IPS-18c (cell line): Measurements from ENCODE around the gene PPP2R3B.
"Not testable (repeated sequence)": the region's sequence is repeated elsewhere in the genome, so short reads cannot be mapped to it uniquely, and the experiment has no call there.

Experiments
- H3K4me3 ChIP-seq: 2 replicates; pipeline ENCODE4 v1.7.0; 2013; ENCODE audit warnings: low read depth, mild to moderate bottlenecking, low read length, moderate library complexity; ENCODE audit not compliant: insufficient read depth
- H3K9me3 ChIP-seq: one replicate; pipeline ENCODE4 v1.6.1; 2013; ENCODE audit warnings: mild to moderate bottlenecking, low read length, moderate library complexity; ENCODE audit not compliant: control insufficient read depth, insufficient read depth

Gene PPP2R3B

GRCh38 chrX:335758-336155 lies 51.0 kb downstream of the PPP2R3B start:
- no peak overlapping the region for H3K4me3 ChIP-seq
- H3K9me3 ChIP-seq = no peaks in the 10 kb centered on the region

DNA sequence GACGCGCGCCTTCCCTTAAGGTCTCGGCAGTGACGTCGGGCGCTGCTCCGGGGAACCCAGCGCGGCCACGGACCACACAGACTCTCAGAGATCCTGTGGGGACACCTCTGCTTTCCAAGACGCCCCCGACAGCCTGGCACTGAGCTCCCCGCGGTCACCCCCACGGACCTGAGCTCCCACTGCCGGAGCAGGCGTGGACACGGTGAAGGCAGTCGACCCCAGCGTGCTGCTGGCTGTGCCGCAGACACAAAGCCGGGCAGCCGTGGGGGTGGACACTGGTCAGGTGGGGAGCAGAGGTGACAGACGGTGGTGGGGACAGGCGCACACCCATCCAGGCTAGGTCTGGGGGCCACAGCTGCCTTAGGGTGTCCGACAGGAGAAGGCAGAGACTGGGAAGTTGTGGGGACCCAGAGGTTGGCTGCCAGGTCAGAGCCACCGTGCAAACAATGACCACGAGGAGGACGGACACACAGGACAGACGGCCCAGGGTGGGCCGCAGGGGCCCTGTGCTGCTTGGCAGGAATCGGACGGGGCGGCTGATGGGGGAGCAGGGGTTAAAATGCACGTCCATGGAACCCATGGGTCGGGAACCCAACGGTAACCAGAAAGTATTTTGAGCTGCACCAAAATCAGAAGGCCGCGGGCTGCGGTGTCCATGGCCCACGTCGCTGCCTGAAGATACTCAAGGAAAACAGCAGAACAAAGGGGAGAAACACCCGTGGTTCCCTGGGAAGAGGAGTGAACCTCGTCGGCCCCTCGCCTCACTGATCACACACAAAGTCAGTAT lies 51.5 kb downstream of the PPP2R3B start:
- no peaks in the 10 kb centered on the region for H3K9me3 ChIP-seq

GRCh38 chrX:334331-334891 lies 52.3 kb downstream of the PPP2R3B start:
- H3K9me3 ChIP-seq = no peaks in the 10 kb centered on the region
- no peak overlapping the region for H3K4me3 ChIP-seq

More for the DNA sequence above, 51.5 kb downstream of the PPP2R3B start:
- no peak overlapping the region for H3K4me3 ChIP-seq

DNA sequence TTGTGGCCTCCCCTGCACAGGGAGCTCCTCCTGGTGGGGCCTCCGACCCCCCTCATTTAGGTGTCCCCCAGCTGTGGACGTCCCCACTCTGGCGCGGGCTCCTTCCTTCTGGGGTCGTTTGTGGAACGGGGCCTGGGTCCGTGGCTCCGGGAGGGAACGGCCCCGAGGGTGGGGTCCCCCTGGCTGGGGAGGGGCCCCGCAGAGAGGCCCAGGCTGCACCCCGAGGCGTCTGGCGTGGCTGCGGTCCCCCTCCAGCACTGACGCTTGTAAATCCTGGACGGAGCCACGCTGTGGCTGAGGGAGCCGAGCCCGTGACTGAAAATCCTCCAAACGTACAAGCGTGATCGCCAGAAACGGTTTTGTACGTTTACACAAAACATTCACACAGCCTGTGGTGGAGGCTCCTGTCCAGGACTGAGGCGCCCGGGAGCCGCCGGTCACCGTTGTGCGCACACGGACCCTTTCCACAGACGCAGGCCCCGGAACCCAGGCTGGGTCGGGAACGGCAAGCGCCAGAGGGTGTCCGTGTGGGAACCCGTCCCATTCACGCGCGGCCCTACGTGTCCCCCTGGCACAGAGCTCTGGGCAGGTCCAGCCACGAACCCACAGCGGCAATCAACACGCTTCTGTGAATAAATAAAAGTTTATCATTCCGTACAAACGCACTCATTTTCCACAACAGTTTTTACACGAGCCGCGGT lies 52.9 kb downstream of the PPP2R3B start:
- H3K4me3 ChIP-seq = no peak overlapping the region
- H3K9me3 ChIP-seq = no peaks in the 10 kb centered on the region

GRCh38 chrX:332916-333610 lies 53.6 kb downstream of the PPP2R3B start:
- H3K4me3 ChIP-seq = no peak overlapping the region
- no peaks in the 10 kb centered on the region for H3K9me3 ChIP-seq

DNA sequence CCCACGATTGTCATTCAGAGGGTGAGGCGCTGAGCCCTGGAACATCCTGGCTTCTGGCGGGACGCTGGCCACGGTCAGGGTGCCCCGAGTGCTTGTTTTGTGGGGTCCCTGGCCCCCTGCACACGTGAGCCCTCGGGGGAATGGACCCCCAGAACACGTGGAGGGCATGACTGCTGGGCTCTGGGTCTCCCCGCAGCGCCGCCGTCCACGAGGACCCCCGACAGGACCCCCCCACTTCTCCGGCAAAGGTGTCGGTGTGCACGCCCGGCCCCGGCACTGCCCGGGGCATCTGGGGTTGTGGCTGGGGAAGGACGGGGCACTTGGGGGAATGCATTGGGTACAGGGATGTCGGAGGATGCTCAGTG lies 54.2 kb downstream of the PPP2R3B start:
- no peak overlapping the region for H3K4me3 ChIP-seq
- H3K9me3 ChIP-seq = no peaks in the 10 kb centered on the region

GRCh38 chrX:331825-332495 lies 54.7 kb downstream of the PPP2R3B start:
- Histone ChIP-seq H3K4me3 (no peak overlapping the region), H3K9me3 (no peaks in the 10 kb centered on the region)

DNA sequence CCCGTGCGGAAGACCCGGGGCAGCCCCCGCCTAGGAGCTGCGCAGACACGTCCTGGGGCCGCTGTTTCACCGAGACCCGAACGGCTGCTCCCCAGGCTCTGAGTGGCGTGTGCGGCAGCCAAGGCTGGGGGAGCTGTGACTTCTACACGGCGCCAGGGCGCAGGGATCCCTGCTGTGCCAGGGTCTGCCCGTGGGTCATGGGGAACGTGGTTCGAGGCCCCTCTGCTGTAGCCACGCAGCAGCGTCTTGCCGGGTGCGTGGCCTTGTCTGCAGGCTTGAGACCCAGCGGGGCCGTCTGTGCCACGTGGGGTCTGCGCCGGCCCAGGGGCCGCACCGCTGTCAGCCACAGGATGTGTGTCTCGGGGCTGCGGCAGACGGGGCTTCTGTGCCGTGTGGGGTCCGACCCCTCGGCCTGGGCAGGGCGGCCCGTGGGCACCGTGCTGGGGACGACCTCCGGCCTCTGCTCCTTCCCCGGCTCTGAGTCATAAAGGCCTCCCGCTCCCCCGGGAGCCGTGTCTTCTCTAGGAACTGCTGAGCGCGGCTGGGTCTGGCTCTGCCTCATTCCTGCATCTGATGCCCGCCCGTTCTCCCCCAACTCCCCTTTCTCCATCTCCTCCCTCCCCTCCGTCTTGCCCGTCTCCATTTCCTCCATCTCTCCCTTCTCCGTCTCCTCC lies 55.4 kb downstream of the PPP2R3B start:
- no peaks in the 10 kb centered on the region for H3K9me3 ChIP-seq
- no peak overlapping the region for H3K4me3 ChIP-seq

DNA sequence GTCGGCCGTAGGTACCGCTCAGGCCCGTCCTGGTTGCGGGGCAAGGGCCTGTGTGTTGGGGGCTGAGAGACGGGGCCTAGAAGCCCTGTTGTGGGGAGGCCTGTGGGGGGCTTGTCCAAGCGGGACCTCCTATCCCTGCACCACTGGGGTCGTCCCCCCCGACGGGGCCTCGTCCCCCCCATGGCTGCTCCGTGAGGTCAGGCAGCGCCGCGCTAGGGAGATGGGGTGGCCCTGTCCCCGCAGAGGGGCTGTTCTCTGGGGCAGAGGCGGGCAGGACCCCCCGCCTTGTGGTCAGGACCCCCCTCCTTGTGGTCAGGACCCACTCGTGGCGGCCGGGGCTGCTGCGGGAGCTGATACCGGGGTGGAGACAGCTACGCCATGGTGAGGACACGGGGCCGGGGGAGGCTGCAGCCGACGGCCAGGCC lies 56.0 kb downstream of the PPP2R3B start:
- Histone ChIP-seq H3K9me3 (no peaks in the 10 kb centered on the region), H3K4me3 (no peak overlapping the region)

DNA sequence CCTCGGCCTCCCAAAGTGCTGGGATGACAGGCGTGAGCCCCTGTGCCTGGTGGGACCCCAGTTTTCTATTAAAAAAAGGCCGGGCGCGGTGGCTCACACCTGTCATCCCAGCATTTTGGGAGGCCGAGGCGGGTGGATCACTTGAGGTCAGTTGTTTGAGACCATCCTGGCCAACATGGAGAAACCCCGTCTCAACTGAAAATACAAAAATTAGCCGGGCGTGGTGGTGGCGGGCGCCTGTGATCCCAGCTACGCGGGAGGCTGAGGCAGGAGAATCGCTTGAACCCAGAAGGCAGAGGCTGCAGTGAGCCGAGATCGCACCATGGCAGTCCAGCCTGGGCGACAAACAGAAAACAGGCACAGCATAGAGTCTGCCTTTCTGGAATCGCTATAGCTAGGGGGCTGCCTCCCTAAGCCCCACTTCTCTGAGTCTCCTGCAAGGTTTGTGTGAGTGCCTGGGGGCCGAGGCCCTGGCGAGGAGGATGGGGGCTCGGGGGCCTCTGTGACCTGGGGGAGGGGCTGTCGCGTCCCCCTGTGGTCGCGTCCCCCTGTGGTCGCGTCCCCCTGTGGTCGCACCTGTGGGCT lies 56.5 kb downstream of the PPP2R3B start:
- H3K9me3 ChIP-seq = not testable (repeated sequence)

DNA sequence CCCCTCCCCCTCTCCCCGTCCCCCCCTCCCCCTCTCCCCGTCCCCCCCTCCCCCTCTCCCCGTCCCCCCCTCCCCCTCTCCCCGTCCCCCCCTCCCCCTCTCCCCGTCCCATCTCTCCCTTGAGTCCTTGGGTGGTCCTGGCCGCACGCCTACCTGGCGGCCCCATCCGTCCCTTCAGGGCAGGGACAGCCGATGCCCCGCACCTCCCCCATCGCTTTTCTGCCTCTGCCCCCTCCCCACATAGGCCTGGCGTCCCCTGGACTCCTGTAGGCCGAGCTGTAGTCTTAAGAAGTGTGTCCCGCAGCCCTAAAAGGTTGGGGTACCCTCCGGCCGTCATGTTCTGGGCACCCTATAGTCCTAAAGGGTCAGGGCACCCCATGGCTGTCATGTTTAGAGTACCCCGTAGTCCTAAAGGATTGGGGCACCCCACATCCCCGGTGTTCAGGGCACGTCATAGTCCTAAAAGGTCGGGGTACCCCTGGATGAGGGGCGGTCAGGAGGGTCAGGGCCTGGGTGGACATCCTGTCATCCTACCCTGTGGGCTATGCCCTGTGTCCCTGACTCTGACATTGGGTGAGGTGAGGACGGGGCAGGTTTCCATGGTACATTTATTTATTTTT lies 57.3 kb downstream of the PPP2R3B start:
- H3K9me3 ChIP-seq = no peaks in the 10 kb centered on the region

More for the DNA sequence above, 56.5 kb downstream of the PPP2R3B start:
- not testable (repeated sequence) for H3K4me3 ChIP-seq

GRCh38 chrX:327660-328126 lies 59.0 kb downstream of the PPP2R3B start:
- no peak overlapping the region for H3K4me3 ChIP-seq
- no peaks in the 10 kb centered on the region for H3K9me3 ChIP-seq

More for the DNA sequence above, 57.3 kb downstream of the PPP2R3B start:
- no peak overlapping the region for H3K4me3 ChIP-seq

GRCh38 chrX:324664-325063 lies 62.0 kb downstream of the PPP2R3B start:
- not testable (repeated sequence) for H3K9me3 ChIP-seq, H3K4me3 ChIP-seq

- no peaks in the 10 kb centered on the region for H3K9me3 ChIP-seq
These were observed 62.7 kb downstream of the PPP2R3B start for GRCh38 chrX:323721-324628.

More at GRCh38 chrX:323721-324628, 62.7 kb downstream of the PPP2R3B start:
- 0 out of 2 replicates have a peak overlapping the region, but pooled peaks have one; percentile 11 for H3K4me3 ChIP-seq
